ENCODE results near the gene AMBRA1. TPM values are rescaled to one million over a fixed set of nuclear protein-coding genes. Genes with fewer than 3 reads are reported as not detected.
A peak's percentile ranks its signal among the peaks of the same experiment; 100 is the strongest.

AMBRA1 gene
- 18.0 and 46.9 TPM in 2 replicates for total RNA-seq (ENCODE audit: low replicate concordance)

GRCh38 chr11:46593550-46594373 is at the start of gene AMBRA1:
Gene AMBRA1 (minus strand): TSS chr11:46594023. CDS start chr11:46548380, 45,643 bp downstream.
- no peak for TF ChIP-seq CTCF (IDR thresholded peaks at IDR 0.05; ENCODE audit: insufficient read depth, low read length)
- peak; percentile 93 for DNase-seq (ENCODE audit: low read depth)
- H3K4me3 ChIP-seq (ENCODE audit: low read depth, low read length), result peak within 1 kb of the TSS; percentile 93

- no peak for TF ChIP-seq CTCF (IDR thresholded peaks at IDR 0.05; ENCODE audit: insufficient read depth, low read length)
- DNase-seq (ENCODE audit: low read depth), result no peak
- H3K4me3 ChIP-seq (ENCODE audit: low read depth, low read length), result no peak overlapping the region
Measured at GRCh38 chr11:46643531-46643930, 49.7 kb upstream of the AMBRA1 start.

GRCh38 chr11:46642627-46643335 is 49.0 kb upstream of the AMBRA1 start:
- no peak for DNase-seq (ENCODE audit: low read depth)
- H3K4me3 ChIP-seq (ENCODE audit: low read depth, low read length), result no peak overlapping the region
- no peak for TF ChIP-seq CTCF (IDR thresholded peaks at IDR 0.05; ENCODE audit: insufficient read depth, low read length)

- TF ChIP-seq CTCF (IDR thresholded peaks at IDR 0.05; ENCODE audit: insufficient read depth, low read length), result no peak
- no peak for DNase-seq (ENCODE audit: low read depth)
Measured at GRCh38 chr11:46641639-46642038, 47.8 kb upstream of the AMBRA1 start.

GRCh38 chr11:46640036-46640788 is 46.4 kb upstream of the AMBRA1 start:
- DNase-seq (ENCODE audit: low read depth), result no peak
- no peak overlapping the region for H3K4me3 ChIP-seq (ENCODE audit: low read depth, low read length)
- no peak for TF ChIP-seq CTCF (IDR thresholded peaks at IDR 0.05; ENCODE audit: insufficient read depth, low read length)

More at GRCh38 chr11:46641639-46642038, 47.8 kb upstream of the AMBRA1 start:
- H3K4me3 ChIP-seq (ENCODE audit: low read depth, low read length), result no peak overlapping the region

GRCh38 chr11:46639197-46639839 is 45.5 kb upstream of the AMBRA1 start:
- DNase-seq (ENCODE audit: low read depth), result no peak
- TF ChIP-seq CTCF (IDR thresholded peaks at IDR 0.05; ENCODE audit: insufficient read depth, low read length), result no peak
- no peak overlapping the region for H3K4me3 ChIP-seq (ENCODE audit: low read depth, low read length)

Measured in fibroblast of the aortic adventitia (primary cell).